HepG2 (cell line): Measurements from ENCODE around the gene NUDT16. TPM values are rescaled to one million over a fixed set of nuclear protein-coding genes. Genes with fewer than 3 reads are reported as not detected.
A peak's percentile ranks its signal among the peaks of the same experiment; 100 is the strongest.

Experiments
- CHD4 ChIP-seq: fragments of 200-600 bp; sonication (generic); IDR thresholded peaks from 2 replicates; pipeline ENCODE4 v1.7.0; 2017; ENCODE audit warnings: mild to moderate bottlenecking, low read length, borderline replicate concordance
- ELF3 ChIP-seq: IDR thresholded peaks from 2 replicates; pipeline ENCODE4 v1.6.1; 2016; ENCODE audit warnings: missing genetic modification reagents, missing compliant biosample characterization
- ESRRA ChIP-seq: sonication (generic); formaldehyde crosslinking; IDR thresholded peaks from 2 replicates; pipeline ENCODE4 v1.5.1; 2020; ENCODE audit warnings: mild to moderate bottlenecking, low read depth, missing genetic modification reagents
- FOSL2 ChIP-seq: sonication (generic); formaldehyde crosslinking; IDR thresholded peaks from 2 replicates; pipeline ENCODE4 v1.4.0; 2020; ENCODE audit warnings: missing genetic modification reagents
- FOXA3 ChIP-seq: IDR thresholded peaks from 2 replicates; pipeline ENCODE4 v1.6.1; 2016; ENCODE audit warnings: missing genetic modification reagents, missing compliant biosample characterization
- GATAD1 ChIP-seq: IDR thresholded peaks from 2 replicates; pipeline ENCODE4 v1.6.1; 2016; ENCODE audit warnings: missing genetic modification reagents, missing compliant biosample characterization
- HCFC1 ChIP-seq: fragments of 150-350 bp; IDR thresholded peaks from 2 replicates; pipeline ENCODE4 v1.6.1; 2014; ENCODE audit warnings: low read depth, low read length
- IKZF4 ChIP-seq: sonication (generic); formaldehyde crosslinking; IDR thresholded peaks from 2 replicates; pipeline ENCODE4 v1.5.1; 2020; ENCODE audit warnings: borderline replicate concordance, mild to moderate bottlenecking, low read depth, missing genetic modification reagents; ENCODE audit errors: not compliant biosample characterization
- KLF13 ChIP-seq: sonication (generic); formaldehyde crosslinking; IDR thresholded peaks from 2 replicates; pipeline ENCODE4 v1.4.0; 2020; ENCODE audit warnings: mild to moderate bottlenecking, missing genetic modification reagents
- KLF16 ChIP-seq, 2 experiments: sonication (generic) in 1 of 2; formaldehyde crosslinking in 1 of 2; IDR thresholded peaks; 2 replicates each; pipeline versions ENCODE4 v1.6.1 to v1.8.0; 2016 to 2023; ENCODE audit warnings: missing genetic modification reagents in 2 of 2, missing compliant biosample characterization in 1 of 2
- KLF9 ChIP-seq: IDR thresholded peaks from 2 replicates; pipeline ENCODE4 v1.6.1; 2016; ENCODE audit warnings: low read depth
- NONO ChIP-seq, 2 experiments: fragments of 450-650 bp in 1 of 2; sonication (generic) in 1 of 2; formaldehyde crosslinking in 1 of 2; IDR thresholded peaks in 1 of 2; conservative IDR thresholded peaks in 1 of 2; 2 replicates each; pipeline versions ENCODE4 v1.6.1 to v1.8.0; 2017 to 2022; ENCODE audit warnings: mild to moderate bottlenecking in 1 of 2, missing genetic modification reagents in 1 of 2, moderate library complexity in 1 of 2
- POGZ ChIP-seq: sonication (generic); formaldehyde crosslinking; IDR thresholded peaks from 2 replicates; pipeline ENCODE4 v1.4.0; 2020; ENCODE audit warnings: mild to moderate bottlenecking, missing genetic modification reagents
- PPARG ChIP-seq: conservative IDR thresholded peaks from 2 replicates; pipeline ENCODE4 v1.6.1; 2016; ENCODE audit warnings: missing biosample characterization, missing genetic modification reagents
- SP4 ChIP-seq: sonication (generic); formaldehyde crosslinking; IDR thresholded peaks from 2 replicates; pipeline ENCODE4 v1.8.1; 2023; ENCODE audit warnings: mild to moderate bottlenecking, missing genetic modification reagents
- SUZ12 ChIP-seq: fragments of 150-350 bp; IDR thresholded peaks from 2 replicates; pipeline ENCODE4 v1.6.1; 2014; ENCODE audit warnings: low read depth, low read length
- WIZ ChIP-seq: sonication (generic); formaldehyde crosslinking; IDR thresholded peaks from 2 replicates; pipeline ENCODE4 v1.5.1; 2020; ENCODE audit warnings: mild to moderate bottlenecking, missing genetic modification reagents
- XRCC5 ChIP-seq: fragments of 200-400 bp; formaldehyde crosslinking; optimal IDR thresholded peaks from 2 replicates; pipeline ENCODE3; 2017; ENCODE audit warnings: mild to moderate bottlenecking, low read length
- ZNF451 ChIP-seq: sonication (generic); formaldehyde crosslinking; IDR thresholded peaks from 2 replicates; pipeline ENCODE4 v1.5.0; 2020; ENCODE audit warnings: mild to moderate bottlenecking, missing genetic modification reagents
- ZNF672 ChIP-seq: sonication (generic); formaldehyde crosslinking; IDR thresholded peaks from 2 replicates; pipeline ENCODE4 v1.8.1; 2022; ENCODE audit warnings: missing genetic modification reagents
- polyA plus RNA-seq, 8 experiments: library from polyadenylated mRNA; depleted of rRNA in 3 of 8; stranded (reverse) in 7 of 8; unstranded in 1 of 8; fragments of >200 nt; fragmentation: Illumina TruSeq in 4 of 8; extraction: Trizol in 4 of 8; gene quantifications; 2 replicates each; pipeline versions ENCODE4 v1.2.1 to v1.2.3, GENCODE V29; 2011 to 2016; ENCODE audit warnings: low read depth in 4 of 8, missing spikeins in 1 of 8, mixed read lengths in 1 of 8; ENCODE audit not compliant: insufficient read depth in 1 of 8
- total RNA-seq, 5 experiments: library from RNA; depleted of rRNA; stranded (reverse); fragments of >200 nt; fragmentation: Illumina TruSeq; extraction: Trizol; gene quantifications; 2 replicates each; pipeline ENCODE4 v1.2.3, GENCODE V29; 2016; ENCODE audit warnings: low read depth in 1 of 5
- TF ChIP-seq, protein P1 (sequence below): sonication (generic); formaldehyde crosslinking; IDR thresholded peaks from 2 replicates; pipeline ENCODE4 v1.9.0; 2021; ENCODE audit warnings: missing genetic modification reagents, borderline replicate concordance
- TF ChIP-seq, protein P2 (sequence below): sonication (generic); formaldehyde crosslinking; IDR thresholded peaks from 2 replicates; pipeline ENCODE4 v1.4.0; 2020; ENCODE audit warnings: missing genetic modification reagents
- TF ChIP-seq, protein P3 (sequence below): sonication (generic); formaldehyde crosslinking; IDR thresholded peaks from 2 replicates; pipeline ENCODE4 v1.5.1; 2020; ENCODE audit warnings: mild to moderate bottlenecking, moderate library complexity, missing genetic modification reagents

Gene NUDT16
- total and polyA plus RNA-seq, 2 of the 13 experiments (the other 11 are each of a cell fraction or from before 2014, with no cell fraction given), result 5.4 to 14.8 TPM

DNA sequence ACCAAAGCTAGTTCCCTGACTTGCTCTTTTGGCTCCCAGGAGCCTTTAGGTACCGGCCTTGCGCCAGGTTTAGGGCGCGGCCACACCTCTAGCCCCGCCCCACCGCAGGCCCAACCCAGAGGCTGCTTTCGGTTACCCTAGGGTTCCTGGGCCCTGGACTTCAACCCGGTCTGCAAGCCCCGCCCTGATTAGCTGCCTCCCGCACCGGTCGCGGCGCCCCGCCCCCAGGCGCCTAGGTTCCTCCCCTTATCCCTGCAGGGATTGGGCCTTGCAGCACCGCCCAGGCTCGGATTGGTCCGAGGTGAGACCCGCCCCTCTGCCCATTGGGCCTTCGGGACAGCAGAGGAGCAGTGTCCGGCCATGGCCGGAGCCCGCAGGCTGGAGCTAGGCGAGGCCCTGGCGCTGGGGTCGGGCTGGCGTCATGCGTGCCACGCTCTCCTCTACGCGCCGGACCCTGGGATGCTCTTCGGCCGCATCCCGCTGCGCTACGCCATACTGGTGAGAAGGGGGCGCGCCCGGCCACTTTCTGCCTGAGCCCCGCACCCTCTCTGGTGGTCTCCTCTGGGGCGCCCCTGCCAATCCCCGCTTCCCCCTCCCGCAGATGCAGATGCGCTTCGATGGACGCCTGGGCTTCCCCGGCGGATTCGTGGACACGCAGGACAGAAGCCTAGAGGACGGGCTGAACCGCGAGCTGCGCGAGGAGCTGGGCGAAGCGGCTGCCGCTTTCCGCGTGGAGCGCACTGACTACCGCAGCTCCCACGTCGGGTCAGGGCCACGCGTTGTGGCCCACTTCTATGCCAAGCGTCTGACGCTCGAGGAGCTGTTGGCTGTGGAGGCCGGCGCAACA is at the start of gene NUDT16 (continued):
- TF ChIP-seq FOXA3 (no peak), SP4 (CRISPR knock-in tag) (peak; percentile 90), ESRRA (CRISPR knock-in tag) (peak; percentile 61; the same call in 1 of the 2 replicates), ELF3 (CRISPR knock-in tag) (peak; percentile 47; the same call in 1 of the 2 replicates), FOSL2 (CRISPR knock-in tag) (no peak), HCFC1 (peak; percentile 5; the same call in 1 of the 2 replicates), KLF16 (CRISPR knock-in tag; IDR thresholded peaks at IDR 0.05) (peak in 1 of 2 experiments; percentile 85; a peak in 2 of 4 replicates), WIZ (CRISPR knock-in tag) (peak; percentile 54; the same call in 1 of the 2 replicates), ZNF451 (CRISPR knock-in tag) (0 out of 2 replicates have a peak, but pooled peaks have one; percentile 17), GATAD1 (CRISPR knock-in tag) (peak; percentile 73; the same call in 1 of the 2 replicates), KLF13 (CRISPR knock-in tag) (0 out of 2 replicates have a peak, but pooled peaks have one; percentile 49), XRCC5 (peak; percentile 60), ZNF672 (no peak), POGZ (CRISPR knock-in tag) (peak; percentile 87), KLF9 (CRISPR knock-in tag) (0 out of 2 replicates have a peak, but pooled peaks have one; percentile 22), CHD4 (no peak), NONO (IDR thresholded peaks at IDR 0.05) (no peak), NONO (CRISPR knock-in tag; conservative IDR thresholded peaks at IDR 0.05) (peak; percentile 86), PPARG (CRISPR knock-in tag) (no peak), IKZF4 (CRISPR knock-in tag) (peak; percentile 93), SUZ12 (no peak)
- TF ChIP-seq, protein P1, sequence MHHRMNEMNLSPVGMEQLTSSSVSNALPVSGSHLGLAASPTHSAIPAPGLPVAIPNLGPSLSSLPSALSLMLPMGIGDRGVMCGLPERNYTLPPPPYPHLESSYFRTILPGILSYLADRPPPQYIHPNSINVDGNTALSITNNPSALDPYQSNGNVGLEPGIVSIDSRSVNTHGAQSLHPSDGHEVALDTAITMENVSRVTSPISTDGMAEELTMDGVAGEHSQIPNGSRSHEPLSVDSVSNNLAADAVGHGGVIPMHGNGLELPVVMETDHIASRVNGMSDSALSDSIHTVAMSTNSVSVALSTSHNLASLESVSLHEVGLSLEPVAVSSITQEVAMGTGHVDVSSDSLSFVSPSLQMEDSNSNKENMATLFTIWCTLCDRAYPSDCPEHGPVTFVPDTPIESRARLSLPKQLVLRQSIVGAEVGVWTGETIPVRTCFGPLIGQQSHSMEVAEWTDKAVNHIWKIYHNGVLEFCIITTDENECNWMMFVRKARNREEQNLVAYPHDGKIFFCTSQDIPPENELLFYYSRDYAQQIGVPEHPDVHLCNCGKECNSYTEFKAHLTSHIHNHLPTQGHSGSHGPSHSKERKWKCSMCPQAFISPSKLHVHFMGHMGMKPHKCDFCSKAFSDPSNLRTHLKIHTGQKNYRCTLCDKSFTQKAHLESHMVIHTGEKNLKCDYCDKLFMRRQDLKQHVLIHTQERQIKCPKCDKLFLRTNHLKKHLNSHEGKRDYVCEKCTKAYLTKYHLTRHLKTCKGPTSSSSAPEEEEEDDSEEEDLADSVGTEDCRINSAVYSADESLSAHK (CRISPR knock-in tag), result no peak
- TF ChIP-seq, protein P2, sequence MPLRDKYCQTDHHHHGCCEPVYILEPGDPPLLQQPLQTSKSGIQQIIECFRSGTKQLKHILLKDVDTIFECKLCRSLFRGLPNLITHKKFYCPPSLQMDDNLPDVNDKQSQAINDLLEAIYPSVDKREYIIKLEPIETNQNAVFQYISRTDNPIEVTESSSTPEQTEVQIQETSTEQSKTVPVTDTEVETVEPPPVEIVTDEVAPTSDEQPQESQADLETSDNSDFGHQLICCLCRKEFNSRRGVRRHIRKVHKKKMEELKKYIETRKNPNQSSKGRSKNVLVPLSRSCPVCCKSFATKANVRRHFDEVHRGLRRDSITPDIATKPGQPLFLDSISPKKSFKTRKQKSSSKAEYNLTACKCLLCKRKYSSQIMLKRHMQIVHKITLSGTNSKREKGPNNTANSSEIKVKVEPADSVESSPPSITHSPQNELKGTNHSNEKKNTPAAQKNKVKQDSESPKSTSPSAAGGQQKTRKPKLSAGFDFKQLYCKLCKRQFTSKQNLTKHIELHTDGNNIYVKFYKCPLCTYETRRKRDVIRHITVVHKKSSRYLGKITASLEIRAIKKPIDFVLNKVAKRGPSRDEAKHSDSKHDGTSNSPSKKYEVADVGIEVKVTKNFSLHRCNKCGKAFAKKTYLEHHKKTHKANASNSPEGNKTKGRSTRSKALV (CRISPR knock-in tag), result peak; percentile 82; the same call in 1 of the 2 replicates
- TF ChIP-seq, protein P3, sequence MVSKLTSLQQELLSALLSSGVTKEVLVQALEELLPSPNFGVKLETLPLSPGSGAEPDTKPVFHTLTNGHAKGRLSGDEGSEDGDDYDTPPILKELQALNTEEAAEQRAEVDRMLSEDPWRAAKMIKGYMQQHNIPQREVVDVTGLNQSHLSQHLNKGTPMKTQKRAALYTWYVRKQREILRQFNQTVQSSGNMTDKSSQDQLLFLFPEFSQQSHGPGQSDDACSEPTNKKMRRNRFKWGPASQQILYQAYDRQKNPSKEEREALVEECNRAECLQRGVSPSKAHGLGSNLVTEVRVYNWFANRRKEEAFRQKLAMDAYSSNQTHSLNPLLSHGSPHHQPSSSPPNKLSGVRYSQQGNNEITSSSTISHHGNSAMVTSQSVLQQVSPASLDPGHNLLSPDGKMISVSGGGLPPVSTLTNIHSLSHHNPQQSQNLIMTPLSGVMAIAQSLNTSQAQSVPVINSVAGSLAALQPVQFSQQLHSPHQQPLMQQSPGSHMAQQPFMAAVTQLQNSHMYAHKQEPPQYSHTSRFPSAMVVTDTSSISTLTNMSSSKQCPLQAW, result peak; percentile 80; the same call in 1 of the 2 replicates
